Gastrocnemius medialis (tissue), 4 donors: ENCODE measurements around the gene RMND1.

Experiments used
- CTCF ChIP-seq, 5 experiments: fragments of 450-650 bp in 3 of 5; fragments of 200-600 bp in 2 of 5; sonication (generic) in 2 of 5; IDR thresholded peaks in 4 of 5; conservative IDR thresholded peaks in 1 of 5; 1 replicate in 4 of 5; 2 replicates in 1 of 5; pipeline ENCODE4 v1.5.1; 2016 to 2019; ENCODE audit warnings: antibody characterized with exemption in 5 of 5, mild to moderate bottlenecking in 3 of 5, moderate library complexity in 3 of 5
- POLR2A ChIP-seq, 2 donors: fragments of 450-650 bp; IDR thresholded peaks; one replicate each; pipeline ENCODE4 v1.6.1; 2017; ENCODE audit warnings: antibody characterized with exemption in 2 of 2, mild to moderate bottlenecking in 2 of 2, moderate library complexity in 2 of 2

- TF ChIP-seq CTCF (IDR thresholded peaks at IDR 0.05 in 4 of 5, conservative IDR thresholded peaks at IDR 0.05 in 1 of 5) (no peak), POLR2A (IDR thresholded peaks at IDR 0.05) (no peak)
Measured at GRCh38 chr6:151379933-151380847, 71.7 kb downstream of the RMND1 start.
